Trophoblast cell (in vitro differentiated cells and primary cell): ENCODE measurements around the gene CD226.

Experiments
- DNase-seq, 2 donors: peaks; one replicate each; pipeline ENCODE4 v3.0.0-alpha.2; 2016
- H2AFZ ChIP-seq: 2 replicates; pipeline ENCODE4 v1.6.1; 2013; ENCODE audit warnings: low read length, moderate library complexity, mild to moderate bottlenecking; ENCODE audit not compliant: insufficient read depth, poor library complexity
- H2AK5ac ChIP-seq: 2 replicates; pipeline ENCODE4 v1.6.1; 2013; ENCODE audit warnings: mild to moderate bottlenecking, low read length
- H2BK120ac ChIP-seq: 2 replicates; pipeline ENCODE4 v1.6.1; 2013; ENCODE audit warnings: low read length, mild to moderate bottlenecking, moderate library complexity; ENCODE audit not compliant: insufficient read depth, poor library complexity
- H2BK12ac ChIP-seq: 2 replicates; pipeline ENCODE4 v1.6.1; 2013; ENCODE audit warnings: mild to moderate bottlenecking, low read length, moderate library complexity
- H2BK5ac ChIP-seq: 2 replicates; pipeline ENCODE4 v1.6.1; 2013; ENCODE audit warnings: low read length, low read depth, moderate library complexity, mild to moderate bottlenecking; ENCODE audit not compliant: poor library complexity
- H3K14ac ChIP-seq: 2 replicates; pipeline ENCODE4 v1.6.1; 2013; ENCODE audit warnings: mild to moderate bottlenecking, low read length
- H3K18ac ChIP-seq: 2 replicates; pipeline ENCODE4 v1.6.1; 2013; ENCODE audit warnings: mild to moderate bottlenecking, low read length
- H3K23ac ChIP-seq: 2 replicates; pipeline ENCODE4 v1.6.1; 2013; ENCODE audit warnings: low read length
- H3K27ac ChIP-seq: 2 replicates; pipeline ENCODE4 v1.5.1; 2013; ENCODE audit warnings: low read depth, mild to moderate bottlenecking, inconsistent platforms, low read length, moderate library complexity
- H3K27me3 ChIP-seq: 2 replicates; pipeline ENCODE4 v1.6.1; 2013; ENCODE audit warnings: inconsistent platforms, mild to moderate bottlenecking, low read length, moderate library complexity; ENCODE audit not compliant: insufficient read depth
- H3K36me3 ChIP-seq, 2 experiments: 1 replicate in 1 of 2; 2 replicates in 1 of 2; pipeline ENCODE4 v1.6.1; 2013; ENCODE audit warnings: low read length in 2 of 2, mild to moderate bottlenecking in 2 of 2, moderate library complexity in 1 of 2; ENCODE audit not compliant: insufficient read depth in 2 of 2, control insufficient read depth in 1 of 2
- H3K4ac ChIP-seq: 2 replicates; pipeline ENCODE4 v1.6.1; 2013; ENCODE audit warnings: low read depth, mild to moderate bottlenecking, low read length, moderate library complexity
- H3K4me1 ChIP-seq, 2 experiments: 1 replicate in 1 of 2; 2 replicates in 1 of 2; pipeline ENCODE4 v1.6.1; 2013; ENCODE audit warnings: low read length in 2 of 2, mild to moderate bottlenecking in 2 of 2, moderate library complexity in 1 of 2; ENCODE audit not compliant: insufficient read depth in 2 of 2, control insufficient read depth in 1 of 2
- H3K4me2 ChIP-seq: 2 replicates; pipeline ENCODE4 v1.6.1; 2013; ENCODE audit warnings: inconsistent platforms, mild to moderate bottlenecking, low read length, moderate library complexity
- H3K4me3 ChIP-seq: 2 replicates; pipeline ENCODE4 v1.5.1; 2013; ENCODE audit warnings: mild to moderate bottlenecking, low read depth, low read length, inconsistent platforms
- H3K79me1 ChIP-seq: one replicate; pipeline ENCODE4 v1.6.1; 2013; ENCODE audit warnings: low read length
- H3K79me2 ChIP-seq: 2 replicates; pipeline ENCODE4 v1.6.1; 2013; ENCODE audit warnings: low read length, mild to moderate bottlenecking; ENCODE audit not compliant: control insufficient read depth, insufficient read depth, poor library complexity
- H3K9ac ChIP-seq: 2 replicates; pipeline ENCODE4 v1.6.1; 2013; ENCODE audit warnings: mild to moderate bottlenecking, low read length
- H3K9me3 ChIP-seq: 2 replicates; pipeline ENCODE4 v1.6.1; 2013; ENCODE audit warnings: low read depth, mild to moderate bottlenecking, control low read depth, inconsistent platforms, low read length; ENCODE audit not compliant: insufficient read depth
- H4K12ac ChIP-seq: 2 replicates; pipeline ENCODE4 v1.6.1; 2013; ENCODE audit warnings: low read depth, mild to moderate bottlenecking, low read length, moderate library complexity
- H4K8ac ChIP-seq: 2 replicates; pipeline ENCODE4 v1.6.1; 2013; ENCODE audit warnings: low read depth, mild to moderate bottlenecking, low read length, moderate library complexity
- H4K91ac ChIP-seq: one replicate; pipeline ENCODE4 v1.6.1; 2013; ENCODE audit warnings: low read depth, mild to moderate bottlenecking, low read length, moderate library complexity
- WGBS: extraction: QIAGEN DNeasy Blood & Tissue Kit; methylation state at CpG from one replicate; pipeline ENCODE4 v1.1.7; 2013; ENCODE audit warnings: missing lambda C conversion rate; ENCODE audit not compliant: insufficient read length, insufficient coverage; ENCODE audit errors: extremely low coverage; 5-methylcytosine and 5-hydroxymethylcytosine counted together

Gene CD226

DNA sequence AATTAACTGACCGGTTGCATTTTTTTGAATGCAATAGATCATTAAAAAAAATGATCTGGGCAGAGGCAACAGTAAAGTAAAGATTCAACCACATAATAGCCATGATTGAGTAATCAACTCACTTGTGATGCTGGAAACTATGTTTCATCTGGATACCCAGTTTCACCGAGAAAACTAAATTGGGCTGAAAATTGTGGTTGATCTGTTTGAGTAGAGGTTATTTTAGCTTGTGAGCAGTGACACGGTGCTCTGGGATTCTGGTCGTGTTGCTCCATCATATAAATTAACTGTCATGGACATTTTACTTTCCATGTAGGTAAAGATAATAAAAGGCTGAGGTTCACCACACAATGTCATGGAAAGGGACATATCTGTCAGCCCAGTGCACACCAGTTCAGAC is 58.7 kb downstream of the CD226 start:
- Histone ChIP-seq H3K18ac (no peak overlapping the region), H4K91ac (no peak overlapping the region), H2BK12ac (no peak overlapping the region), H2AFZ (no peak overlapping the region), H3K27me3 (no peaks in the 10 kb centered on the region), H3K79me2 (no peaks in the 10 kb centered on the region), H3K14ac (no peak overlapping the region), H2AK5ac (no peak overlapping the region), H3K36me3 (no peaks in the 10 kb centered on the region), H2BK5ac (no peak overlapping the region), H4K8ac (no peak overlapping the region), H2BK120ac (no peak overlapping the region), H3K4ac (no peak overlapping the region), H3K4me3 (no peak overlapping the region), H3K9ac (no peak overlapping the region), H4K12ac (no peak overlapping the region), H3K79me1 (no peaks in the 10 kb centered on the region), H3K4me1 (no peaks in the 10 kb centered on the region), H3K27ac (no peak overlapping the region), H3K9me3 (peaks cover 2% of the 10 kb centered on the region), H3K4me2 (no peak overlapping the region), H3K23ac (no peak overlapping the region)
- no peak for DNase-seq
- no CpG with 5 or more reads among the region's 4 CpGs for WGBS

DNA sequence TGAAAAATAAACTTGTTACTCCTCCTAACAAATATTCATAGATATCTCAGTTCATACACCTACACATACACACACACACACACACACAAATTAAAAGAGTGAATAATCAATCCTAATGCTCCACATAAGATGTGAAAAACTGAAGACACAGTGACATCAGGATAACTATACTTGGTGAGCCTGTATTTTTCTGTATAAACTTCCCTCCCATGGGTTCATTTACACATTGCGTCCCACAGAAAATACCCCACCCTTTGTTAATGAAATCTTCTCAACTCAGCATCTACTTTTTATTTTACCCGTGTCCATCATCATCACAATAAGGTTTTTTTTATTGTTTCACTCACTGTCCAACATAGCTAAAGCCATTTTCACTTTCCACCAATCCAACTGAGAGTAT is 60.4 kb downstream of the CD226 start:
- no peak overlapping the region for H3K4me3 ChIP-seq
- H3K9me3 ChIP-seq: peaks cover 2% of the 10 kb centered on the region
- H3K27ac ChIP-seq: no peak overlapping the region
- H3K18ac ChIP-seq: no peak overlapping the region
- no peaks in the 10 kb centered on the region for H3K79me1 ChIP-seq
- no peaks in the 10 kb centered on the region for H3K36me3 ChIP-seq
- H3K14ac ChIP-seq: no peak overlapping the region
- no peak overlapping the region for H4K91ac ChIP-seq
- H4K12ac ChIP-seq: no peak overlapping the region
- H3K27me3 ChIP-seq: no peaks in the 10 kb centered on the region
- no peak overlapping the region for H2BK120ac ChIP-seq
- H2BK12ac ChIP-seq: no peak overlapping the region
- DNase-seq: no peak
- no peaks in the 10 kb centered on the region for H3K4me1 ChIP-seq
- no peak overlapping the region for H3K4ac ChIP-seq
- no CpG with 5 or more reads among the region's 2 CpGs for WGBS
- no peak overlapping the region for H3K4me2 ChIP-seq
- H2AFZ ChIP-seq: no peak overlapping the region
- H3K23ac ChIP-seq: no peak overlapping the region
- H2BK5ac ChIP-seq: no peak overlapping the region
- H3K9ac ChIP-seq: no peak overlapping the region
- H2AK5ac ChIP-seq: no peak overlapping the region
- H4K8ac ChIP-seq: no peak overlapping the region
- no peaks in the 10 kb centered on the region for H3K79me2 ChIP-seq

DNA sequence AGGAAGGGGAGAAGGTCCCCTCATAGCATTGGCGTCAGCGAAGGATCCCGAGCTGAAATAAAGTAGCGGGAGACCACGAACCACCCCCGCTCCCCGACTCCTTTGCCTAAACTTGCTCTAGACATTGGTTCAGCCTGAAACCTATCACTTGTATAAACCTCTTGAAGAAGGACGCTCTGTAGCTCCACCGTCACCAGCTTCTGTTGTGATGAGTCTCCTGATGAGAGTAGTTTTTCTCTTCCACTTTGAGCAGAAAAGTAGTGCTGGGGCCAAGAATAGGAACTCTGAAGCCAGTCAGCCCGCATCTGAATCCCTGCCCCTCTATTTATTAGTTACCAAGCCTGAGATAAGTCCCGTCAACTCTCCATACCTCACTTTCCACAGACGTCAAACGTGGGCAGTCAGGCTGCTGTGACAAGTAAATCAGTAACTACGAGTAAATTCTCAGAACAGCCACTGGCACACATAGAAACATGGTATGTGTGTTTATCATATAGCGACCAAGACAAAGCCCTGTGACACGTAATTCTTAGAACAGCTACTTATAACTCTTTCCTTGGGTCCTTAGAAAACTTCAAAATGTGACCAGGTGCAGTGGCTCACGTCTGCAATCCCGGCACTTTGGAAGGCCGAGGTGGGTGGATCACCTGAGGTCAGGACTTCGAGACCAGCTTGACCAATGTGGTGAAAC is 61.7 kb downstream of the CD226 start:
- Histone ChIP-seq H3K9me3 (peaks cover 2% of the 10 kb centered on the region), H2AFZ (no peak overlapping the region), H3K79me1 (no peaks in the 10 kb centered on the region), H2AK5ac (no peak overlapping the region), H2BK5ac (no peak overlapping the region), H4K12ac (no peak overlapping the region), H3K14ac (no peak overlapping the region), H3K4ac (no peak overlapping the region), H4K8ac (no peak overlapping the region), H4K91ac (no peak overlapping the region), H3K4me3 (no peak overlapping the region), H3K27me3 (no peaks in the 10 kb centered on the region), H2BK120ac (no peak overlapping the region), H2BK12ac (no peak overlapping the region), H3K23ac (no peak overlapping the region), H3K4me2 (no peak overlapping the region), H3K79me2 (no peaks in the 10 kb centered on the region), H3K18ac (no peak overlapping the region), H3K9ac (no peak overlapping the region), H3K4me1 (no peaks in the 10 kb centered on the region), H3K27ac (no peak overlapping the region), H3K36me3 (no peaks in the 10 kb centered on the region)
- DNase-seq: no peak
- no CpG with 5 or more reads among the region's 20 CpGs for WGBS

DNA sequence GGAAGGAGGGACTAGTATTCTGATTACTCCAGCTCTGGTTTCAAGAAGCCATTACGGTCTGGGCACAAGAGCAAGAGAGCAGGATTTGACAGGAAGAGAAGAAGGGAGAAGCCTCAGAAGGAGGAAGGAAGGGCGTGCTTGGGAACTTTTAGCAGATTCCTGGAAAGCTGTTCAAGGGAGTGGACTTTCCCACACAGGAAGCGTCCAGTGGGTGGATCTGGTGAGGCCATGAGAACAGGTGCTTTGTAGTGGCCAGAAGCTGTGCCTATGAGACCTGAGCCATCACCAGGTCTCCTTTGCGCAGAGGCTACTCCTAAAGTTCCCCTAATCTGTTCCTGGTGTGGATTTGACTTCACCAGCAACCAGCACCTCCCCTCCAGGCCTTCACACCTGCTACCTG is 62.3 kb downstream of the CD226 start:
- H4K8ac ChIP-seq: no peak overlapping the region
- H3K4me2 ChIP-seq: no peak overlapping the region
- no peak overlapping the region for H2AK5ac ChIP-seq
- no peaks in the 10 kb centered on the region for H3K36me3 ChIP-seq
- H3K4me3 ChIP-seq: no peak overlapping the region
- no peak overlapping the region for H2BK120ac ChIP-seq
- H2AFZ ChIP-seq: no peak overlapping the region
- no peak overlapping the region for H2BK12ac ChIP-seq
- no peak overlapping the region for H4K91ac ChIP-seq
- no peak overlapping the region for H3K23ac ChIP-seq
- H3K9ac ChIP-seq: no peak overlapping the region
- no peaks in the 10 kb centered on the region for H3K27me3 ChIP-seq
- no peaks in the 10 kb centered on the region for H3K79me2 ChIP-seq
- no peak overlapping the region for H3K4ac ChIP-seq
- no peak for DNase-seq
- WGBS: no CpG with 5 or more reads among the region's 4 CpGs
- H4K12ac ChIP-seq: no peak overlapping the region
- no peaks in the 10 kb centered on the region for H3K4me1 ChIP-seq
- no peak overlapping the region for H3K14ac ChIP-seq
- H2BK5ac ChIP-seq: no peak overlapping the region
- no peak overlapping the region for H3K18ac ChIP-seq
- peaks cover 2% of the 10 kb centered on the region for H3K9me3 ChIP-seq
- no peak overlapping the region for H3K27ac ChIP-seq
- no peaks in the 10 kb centered on the region for H3K79me1 ChIP-seq
